ENCODE results near the gene APLNR.

APLNR gene

GRCh38 chr11:57217053-57217452, 20.0 kb downstream of the APLNR start:
- DNase-seq (ENCODE audit: low read depth in 2 of 2): no peak

GRCh38 chr11:57216463-57216862, 20.6 kb downstream of the APLNR start:
- DNase-seq (ENCODE audit: low read depth in 2 of 2): no peak

DNA sequence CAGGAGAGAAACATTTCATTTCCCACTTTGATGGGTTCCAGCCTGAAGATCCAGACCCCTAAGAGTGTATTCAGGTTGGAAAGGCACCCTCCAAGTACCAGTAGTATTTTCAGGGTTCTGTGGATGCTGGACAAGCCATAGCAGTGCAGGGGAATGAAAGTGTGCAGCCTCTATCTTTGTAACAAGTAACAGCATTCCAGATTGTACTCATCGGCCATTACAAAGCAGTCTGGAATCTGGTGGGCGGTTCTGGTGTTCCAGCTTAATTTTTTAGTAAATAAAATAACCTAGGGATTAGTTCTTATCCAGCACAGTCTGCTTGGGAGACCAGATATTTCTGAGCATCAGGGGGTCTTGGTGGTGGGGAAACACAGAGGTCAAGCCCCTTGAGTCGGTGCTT, 22.6 kb downstream of the APLNR start:
- no peak for DNase-seq (ENCODE audit: low read depth in 2 of 2)

DNA sequence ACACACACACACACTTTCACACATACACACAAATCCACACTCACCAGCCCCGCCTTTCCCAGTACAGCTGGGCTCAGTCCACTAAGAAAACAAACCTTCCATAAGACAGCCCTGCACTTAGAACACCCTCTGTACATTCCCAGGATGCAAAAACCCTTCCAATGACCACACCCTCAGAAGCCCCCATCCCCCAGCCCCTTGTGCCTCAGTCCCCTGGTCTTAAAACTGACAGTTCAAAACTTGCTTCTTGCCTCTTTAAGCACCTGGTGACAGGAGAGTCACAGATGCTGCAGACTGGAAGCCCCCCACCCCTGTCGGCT, 23.0 kb downstream of the APLNR start:
- DNase-seq (ENCODE audit: low read depth in 2 of 2): no peak

DNA sequence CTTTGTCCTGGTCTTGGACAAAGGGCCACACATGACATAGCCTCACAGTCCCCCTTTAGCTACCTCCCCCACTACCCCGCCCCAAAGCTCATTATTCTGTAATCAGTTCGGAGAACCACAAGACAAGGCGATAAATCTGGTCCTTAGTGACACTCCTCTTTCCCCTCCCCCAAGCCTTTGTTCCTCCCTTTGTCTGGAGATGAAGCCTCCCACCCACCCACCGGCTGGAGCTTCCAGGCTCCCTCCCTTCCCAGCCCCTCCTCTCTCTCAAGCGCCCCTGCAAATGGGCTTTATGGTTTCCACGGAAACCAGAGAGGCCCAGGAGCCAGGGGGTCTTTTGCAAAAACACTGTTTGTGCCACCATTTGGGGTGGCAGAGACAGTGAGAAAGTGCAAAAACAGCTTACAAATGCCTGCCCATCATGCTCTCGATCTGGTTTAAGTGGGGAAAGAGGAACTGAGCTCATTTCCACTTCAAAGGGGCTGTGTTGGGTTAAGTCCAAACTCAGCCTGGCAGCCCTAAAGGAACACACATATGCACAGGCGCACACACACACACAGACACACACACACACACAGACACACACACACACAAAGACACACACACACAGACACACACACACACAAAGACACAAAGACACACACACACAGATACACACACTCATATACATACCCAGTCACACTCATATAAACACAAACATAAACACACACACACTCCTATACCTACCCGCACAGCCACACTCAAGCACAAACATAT, 23.5 kb downstream of the APLNR start:
- no peak for DNase-seq (ENCODE audit: low read depth in 2 of 2)

- no peak for DNase-seq (ENCODE audit: low read depth in 2 of 2)
These were observed 26.3 kb downstream of the APLNR start for GRCh38 chr11:57210781-57211180.

- no peak for DNase-seq (ENCODE audit: low read depth in 2 of 2)
These were observed 29.9 kb downstream of the APLNR start for GRCh38 chr11:57207168-57207567.

DNA sequence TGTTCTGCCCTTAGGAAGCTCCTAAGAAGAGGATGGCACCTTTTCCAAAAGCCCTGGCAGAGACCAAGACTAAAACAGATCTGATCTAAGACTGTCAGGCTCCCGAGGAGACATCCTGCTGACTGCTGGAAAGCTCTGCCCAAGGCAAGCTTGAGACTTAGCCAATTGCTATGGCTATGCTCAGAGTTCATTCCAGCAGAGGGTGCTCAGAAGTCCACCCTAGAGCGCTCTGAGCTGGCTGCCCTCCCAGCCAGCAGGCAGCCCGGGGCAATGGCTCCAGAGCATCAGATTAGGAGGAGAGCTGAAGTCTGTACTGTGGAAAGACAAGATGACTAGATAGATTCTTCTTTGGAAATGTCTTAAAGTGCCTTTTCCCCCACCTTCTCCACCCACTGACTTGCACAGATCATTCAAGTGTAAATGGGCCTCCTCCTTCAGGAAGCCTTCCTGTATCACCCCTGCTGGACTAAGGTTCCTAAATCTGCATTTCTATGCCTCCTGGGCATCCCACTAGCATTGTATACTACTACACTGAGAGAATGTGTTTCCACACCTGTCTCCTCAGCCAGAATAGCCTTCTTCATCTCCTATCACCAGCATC, 31.9 kb downstream of the APLNR start:
- DNase-seq (ENCODE audit: low read depth in 2 of 2): no peak

DNA sequence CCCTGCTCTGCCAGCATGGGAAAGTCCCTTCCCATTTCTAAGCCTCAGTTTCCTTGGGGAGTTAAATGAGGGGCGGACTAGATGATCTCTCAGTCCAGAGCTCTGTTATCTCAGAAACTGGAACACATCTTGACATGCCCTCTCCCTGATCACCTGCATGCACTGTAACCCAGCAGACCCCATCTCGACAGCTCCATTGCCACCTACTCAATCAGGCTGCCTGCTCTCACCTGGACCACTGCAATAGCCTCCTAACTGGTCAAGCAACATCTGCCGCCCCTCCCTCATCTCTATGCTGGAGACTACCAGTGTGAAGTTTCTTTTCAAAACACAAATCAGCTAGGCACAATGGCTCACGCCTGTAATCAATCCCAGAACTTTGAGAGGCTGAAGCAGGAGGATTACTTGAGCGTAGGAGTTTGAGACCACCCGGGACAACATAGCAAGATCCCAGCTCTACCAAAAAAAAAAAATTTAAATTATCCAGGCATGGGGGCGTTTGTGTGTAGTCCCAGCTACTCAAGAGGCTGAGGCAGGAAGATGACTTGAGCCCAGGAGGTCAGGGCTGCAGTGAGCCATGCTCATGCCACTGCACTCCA, 33.1 kb downstream of the APLNR start:
- no peak for DNase-seq (ENCODE audit: low read depth in 2 of 2)

- DNase-seq (ENCODE audit: low read depth in 2 of 2): no peak
These were observed 33.7 kb downstream of the APLNR start for GRCh38 chr11:57203359-57203758.

- no peak for DNase-seq (ENCODE audit: low read depth in 2 of 2)
These were observed 34.8 kb downstream of the APLNR start for GRCh38 chr11:57202281-57202680.

GRCh38 chr11:57200917-57201316, 36.1 kb downstream of the APLNR start:
- no peak for DNase-seq (ENCODE audit: low read depth in 2 of 2)

GRCh38 chr11:57199330-57199729, 37.7 kb downstream of the APLNR start:
- no peak for DNase-seq (ENCODE audit: low read depth in 2 of 2)

DNA sequence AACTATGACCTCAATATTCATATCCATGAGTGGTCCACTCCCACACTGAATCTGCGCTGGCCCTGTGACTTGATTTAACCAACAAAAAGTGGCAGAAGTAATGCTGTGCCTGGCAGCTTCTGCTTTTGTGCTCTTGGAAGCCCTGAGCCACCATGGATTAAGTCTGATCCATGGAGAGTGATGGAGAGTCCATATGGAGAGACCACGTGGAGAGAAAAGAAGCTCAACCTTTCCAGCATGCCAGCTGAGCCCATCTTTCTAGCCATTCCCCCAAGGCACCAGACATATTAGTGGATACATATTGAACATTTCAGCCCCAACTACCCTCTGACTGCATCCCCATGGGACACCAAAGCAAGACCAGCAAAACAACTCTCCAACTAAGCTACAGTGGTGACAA, 39.3 kb downstream of the APLNR start:
- DNase-seq (ENCODE audit: low read depth in 2 of 2): no peak

DNA sequence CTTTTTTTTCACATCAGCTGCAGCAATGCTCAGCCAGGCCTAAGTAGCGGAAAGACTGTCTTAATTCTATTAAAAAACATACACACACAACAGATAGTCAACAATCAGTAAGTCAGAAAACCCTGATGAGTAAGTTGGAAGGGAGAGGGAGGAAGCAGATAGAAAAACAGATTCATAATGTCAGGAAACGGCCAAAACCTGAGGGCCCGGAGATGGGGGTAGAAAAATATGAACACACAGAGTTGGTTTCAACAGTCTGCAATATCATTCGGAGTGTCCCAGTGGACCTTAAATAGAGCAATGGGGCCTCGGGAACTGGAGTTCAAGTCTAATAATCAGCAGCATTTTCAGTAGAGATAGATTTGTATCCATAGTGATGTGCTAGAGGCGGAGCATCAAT, 40.5 kb downstream of the APLNR start:
- DNase-seq (ENCODE audit: low read depth in 2 of 2): no peak

GRCh38 chr11:57192316-57192715, 44.7 kb downstream of the APLNR start:
- no peak for DNase-seq (ENCODE audit: low read depth in 2 of 2)

DNA sequence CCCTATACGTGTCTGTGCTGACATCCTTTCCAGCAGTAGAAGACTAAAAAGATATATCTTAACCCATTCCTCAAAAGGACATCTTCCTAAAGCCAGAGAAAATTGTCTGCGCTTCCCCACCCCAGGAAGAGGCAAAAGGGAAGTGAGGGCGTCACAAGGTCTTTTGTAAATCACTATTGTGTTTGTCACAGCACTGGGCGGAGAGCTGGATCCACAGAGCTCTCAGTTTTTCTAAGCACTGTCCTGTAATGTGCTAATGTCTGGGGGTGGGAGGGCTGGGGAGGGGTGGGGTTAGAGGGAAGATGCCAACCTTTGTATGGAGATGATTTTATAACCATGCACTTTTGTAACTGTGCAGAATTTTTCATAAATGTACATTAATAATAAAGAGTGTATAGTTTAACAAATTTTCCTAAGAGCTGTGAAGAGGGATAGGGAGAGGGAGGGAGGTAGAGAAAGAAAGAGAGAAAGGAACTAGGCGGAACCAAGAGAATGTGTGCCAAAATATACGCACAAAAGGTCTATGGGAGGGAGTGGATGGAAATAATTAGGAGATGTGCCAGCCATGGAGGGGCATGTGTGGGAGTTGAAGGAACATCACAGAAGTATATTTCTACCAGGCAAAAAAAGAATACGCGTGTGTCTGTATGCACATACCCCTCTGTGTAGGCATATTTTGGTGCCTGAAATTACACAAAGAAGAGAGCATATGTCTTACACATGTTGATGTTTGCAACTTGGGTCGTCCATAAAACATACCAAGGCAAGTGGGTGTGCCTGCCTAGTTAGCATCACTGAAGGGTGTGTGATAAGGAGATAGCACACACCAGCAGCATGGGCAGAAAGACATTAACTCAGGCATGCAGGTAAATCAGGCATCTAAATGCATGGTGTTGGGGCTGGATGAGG, 45.5 kb downstream of the APLNR start:
- no peak for DNase-seq (ENCODE audit: low read depth in 2 of 2)

DNA sequence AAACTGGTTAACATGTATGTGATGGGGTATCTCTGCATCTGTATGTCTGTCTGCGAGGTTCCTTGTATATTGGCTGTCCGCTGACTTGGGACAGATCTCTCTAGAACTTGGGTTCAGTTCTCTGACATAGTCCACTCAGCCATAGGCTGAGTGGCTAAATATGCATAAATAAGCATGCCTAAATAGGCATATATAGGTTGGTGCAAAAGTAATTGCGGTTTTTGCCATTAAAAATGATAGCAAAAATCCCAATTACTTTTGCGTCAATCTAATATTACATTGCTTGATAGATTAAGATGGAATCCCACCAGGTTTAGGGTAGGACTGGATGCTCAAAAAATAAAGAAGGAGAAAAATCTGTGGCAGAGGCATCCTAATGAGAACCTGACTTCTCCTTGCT, 46.5 kb downstream of the APLNR start:
- no peak for DNase-seq (ENCODE audit: low read depth in 2 of 2)
